ENCODE measurements around the gene RARB.

Gene RARB

GRCh38 chr3:25507811-25508210 is 79.7 kb downstream of the RARB start:
- H3K4me3 ChIP-seq (ENCODE audit: low read length): no peak overlapping the region
- TF ChIP-seq ZNF274 (IDR thresholded peaks at IDR 0.05; ENCODE audit: low read depth, low read length): no peak

- no peak overlapping the region for H3K4me3 ChIP-seq (ENCODE audit: low read length)
- TF ChIP-seq ZNF274 (IDR thresholded peaks at IDR 0.05; ENCODE audit: low read depth, low read length): no peak
Measured at GRCh38 chr3:25508433-25508832, 80.4 kb downstream of the RARB start.

- TF ChIP-seq ZNF274 (IDR thresholded peaks at IDR 0.05; ENCODE audit: low read depth, low read length): no peak
- no peak overlapping the region for H3K4me3 ChIP-seq (ENCODE audit: low read length)
Measured at GRCh38 chr3:25508901-25509300, 80.8 kb downstream of the RARB start.

- H3K4me3 ChIP-seq (ENCODE audit: low read length): no peak overlapping the region
- no peak for TF ChIP-seq ZNF274 (IDR thresholded peaks at IDR 0.05; ENCODE audit: low read depth, low read length)
Measured at GRCh38 chr3:25510797-25511196, 82.7 kb downstream of the RARB start.

GRCh38 chr3:25511972-25512721 is 84.1 kb downstream of the RARB start:
- H3K4me3 ChIP-seq (ENCODE audit: low read length): no peak overlapping the region
- no peak for TF ChIP-seq ZNF274 (IDR thresholded peaks at IDR 0.05; ENCODE audit: low read depth, low read length)

- no peak overlapping the region for H3K4me3 ChIP-seq (ENCODE audit: low read length)
- no peak for TF ChIP-seq ZNF274 (IDR thresholded peaks at IDR 0.05; ENCODE audit: low read depth, low read length)
Measured at GRCh38 chr3:25513642-25514266, 85.7 kb downstream of the RARB start.

GRCh38 chr3:25515171-25515570 is 87.1 kb downstream of the RARB start:
- TF ChIP-seq ZNF274 (IDR thresholded peaks at IDR 0.05; ENCODE audit: low read depth, low read length): no peak
- no peak overlapping the region for H3K4me3 ChIP-seq (ENCODE audit: low read length)

GRCh38 chr3:25520926-25521559 is 93.0 kb downstream of the RARB start:
- no peak overlapping the region for H3K4me3 ChIP-seq (ENCODE audit: low read length)
- no peak for TF ChIP-seq ZNF274 (IDR thresholded peaks at IDR 0.05; ENCODE audit: low read depth, low read length)

- TF ChIP-seq ZNF274 (IDR thresholded peaks at IDR 0.05; ENCODE audit: low read depth, low read length): no peak
- H3K4me3 ChIP-seq (ENCODE audit: low read length): no peak overlapping the region
Measured at GRCh38 chr3:25527336-25527735, 99.3 kb downstream of the RARB start.

- TF ChIP-seq ZNF274 (IDR thresholded peaks at IDR 0.05; ENCODE audit: low read depth, low read length): no peak
Measured at GRCh38 chr3:25527801-25528200, 99.7 kb downstream of the RARB start.

GRCh38 chr3:25531971-25532370 is 103.9 kb downstream of the RARB start:
- H3K4me3 ChIP-seq (ENCODE audit: low read length): no peak overlapping the region
- TF ChIP-seq ZNF274 (IDR thresholded peaks at IDR 0.05; ENCODE audit: low read depth, low read length): no peak

More at GRCh38 chr3:25527801-25528200, 99.7 kb downstream of the RARB start:
- no peak overlapping the region for H3K4me3 ChIP-seq (ENCODE audit: low read length)

- H3K4me3 ChIP-seq (ENCODE audit: low read length): no peak overlapping the region
- no peak for TF ChIP-seq ZNF274 (IDR thresholded peaks at IDR 0.05; ENCODE audit: low read depth, low read length)
Measured at GRCh38 chr3:25532431-25533162, 104.5 kb downstream of the RARB start.

GRCh38 chr3:25533399-25533798 is 105.3 kb downstream of the RARB start:
- no peak overlapping the region for H3K4me3 ChIP-seq (ENCODE audit: low read length)
- TF ChIP-seq ZNF274 (IDR thresholded peaks at IDR 0.05; ENCODE audit: low read depth, low read length): no peak

- no peak for TF ChIP-seq ZNF274 (IDR thresholded peaks at IDR 0.05; ENCODE audit: low read depth, low read length)
- no peak overlapping the region for H3K4me3 ChIP-seq (ENCODE audit: low read length)
Measured at GRCh38 chr3:25534007-25534406, 105.9 kb downstream of the RARB start.

Measured in GM08714 (cell line).